WTC11 (cell line): ENCODE measurements around the gene NINL. TPM values are rescaled to one million over a fixed set of nuclear protein-coding genes. Genes with fewer than 3 reads are reported as not detected.

ENCODE experiments used
- ATAC-seq: fragments of 200-7000 bp; cut with Tn5 transposase; 2 replicates; pipeline ENCODE4 v1.10.0; 2021; ENCODE audit warnings: mild to moderate bottlenecking, moderate library complexity
- CTCF ChIA-PET: fragments of 300-600 bp; sonication (Branson Sonifier 250); formaldehyde crosslinking; loops from one replicate; lab custom pipeline; 2021; ENCODE audit warnings: antibody characterized with exemption; lab: Charles Lee
- POLR2A ChIA-PET: fragments of 350-600 bp; sonication (Branson Sonifier 250); formaldehyde crosslinking; loops from one replicate; lab custom pipeline; 2021; ENCODE audit warnings: antibody characterized with exemption; lab: Charles Lee
- DNase-seq: peaks from one replicate; pipeline ENCODE4 v3.0.0; 2021; ENCODE audit warnings: low spot score
- H3K27ac Mint-ChIP-seq: 2 replicates; pipeline ENCODE4 v1.8.0; 2021; ENCODE audit warnings: mixed read lengths
- H3K27me3 Mint-ChIP-seq: 2 replicates; pipeline ENCODE4 v1.8.0; 2021; ENCODE audit warnings: low read depth, mild to moderate bottlenecking, moderate library complexity, mixed read lengths
- H3K36me3 Mint-ChIP-seq: 2 replicates; pipeline ENCODE4 v1.8.0; 2021; ENCODE audit warnings: mixed read lengths
- H3K4me1 Mint-ChIP-seq: 2 replicates; pipeline ENCODE4 v1.8.0; 2022; ENCODE audit warnings: mixed read lengths
- H3K4me3 Mint-ChIP-seq: 2 replicates; pipeline ENCODE4 v1.8.0; 2021; ENCODE audit warnings: mild to moderate bottlenecking, moderate library complexity, mixed read lengths
- H3K9me3 Mint-ChIP-seq: 2 replicates; pipeline ENCODE4 v1.8.0; 2021; ENCODE audit warnings: mixed read lengths
- AFF4 ChIP-seq: sonication (generic); formaldehyde crosslinking; IDR thresholded peaks from 2 replicates; pipeline ENCODE4 v1.8.1; 2023; ENCODE audit warnings: mild to moderate bottlenecking, missing genetic modification reagents, borderline replicate concordance
- ARID4B ChIP-seq: sonication (generic); formaldehyde crosslinking; IDR thresholded peaks from 2 replicates; pipeline ENCODE4 v1.8.0; 2023; ENCODE audit warnings: missing genetic modification reagents, mild to moderate bottlenecking, borderline replicate concordance
- ATF1 ChIP-seq: sonication (generic); formaldehyde crosslinking; IDR thresholded peaks from 2 replicates; pipeline ENCODE4 v1.8.1; 2023; ENCODE audit warnings: mild to moderate bottlenecking, moderate library complexity, missing genetic modification reagents
- ATF2 ChIP-seq: sonication (generic); formaldehyde crosslinking; IDR thresholded peaks from 2 replicates; pipeline ENCODE4 v1.8.1; 2022; ENCODE audit warnings: low read depth, missing genetic modification reagents, borderline replicate concordance
- CTCF ChIP-seq: fragments of 200-600 bp; IDR thresholded peaks from 2 replicates; pipeline ENCODE4 v1.8.0; 2022; ENCODE audit warnings: antibody characterized with exemption
- ELF4 ChIP-seq: sonication (generic); formaldehyde crosslinking; IDR thresholded peaks from 2 replicates; pipeline ENCODE4 v1.8.1; 2022; ENCODE audit warnings: low read depth, mild to moderate bottlenecking, moderate library complexity, missing genetic modification reagents
- ETV6 ChIP-seq: sonication (generic); formaldehyde crosslinking; IDR thresholded peaks from 2 replicates; pipeline ENCODE4 v1.8.1; 2022; ENCODE audit warnings: mild to moderate bottlenecking, missing genetic modification reagents
- FOXK1 ChIP-seq: sonication (generic); formaldehyde crosslinking; IDR thresholded peaks from 2 replicates; pipeline ENCODE4 v1.8.0; 2022; ENCODE audit warnings: mild to moderate bottlenecking, moderate library complexity, missing genetic modification reagents
- FOXP1 ChIP-seq: sonication (generic); formaldehyde crosslinking; IDR thresholded peaks from 2 replicates; pipeline ENCODE4 v1.8.0; 2022; ENCODE audit warnings: missing genetic modification reagents, mild to moderate bottlenecking, moderate library complexity, borderline replicate concordance
- HMGA2 ChIP-seq: fragments of 250-450 bp; sonication (Bioruptor Pico); IDR thresholded peaks from 2 replicates; pipeline ENCODE4 v1.4.0; 2021; ENCODE audit warnings: mild to moderate bottlenecking, moderate library complexity
- MAX ChIP-seq: sonication (generic); formaldehyde crosslinking; IDR thresholded peaks from 2 replicates; pipeline ENCODE4 v1.8.0; 2022; ENCODE audit warnings: mild to moderate bottlenecking, missing genetic modification reagents
- NR1H2 ChIP-seq: sonication (generic); formaldehyde crosslinking; IDR thresholded peaks from 2 replicates; pipeline ENCODE4 v1.9.0; 2021; ENCODE audit warnings: mild to moderate bottlenecking, moderate library complexity, missing genetic modification reagents
- OVOL2 ChIP-seq: fragments of 250-450 bp; sonication (Bioruptor Pico); IDR thresholded peaks from 2 replicates; pipeline ENCODE4 v1.9.0; 2021; ENCODE audit warnings: mild to moderate bottlenecking, borderline replicate concordance
- PRDM15 ChIP-seq: sonication (generic); formaldehyde crosslinking; IDR thresholded peaks from 2 replicates; pipeline ENCODE4 v1.8.0; 2022; ENCODE audit warnings: missing genetic modification reagents
- RORB ChIP-seq: fragments of 250-450 bp; sonication (Bioruptor Pico); IDR thresholded peaks from 2 replicates; pipeline ENCODE4 v1.9.0; 2021; ENCODE audit warnings: mild to moderate bottlenecking
- TEAD4 ChIP-seq: sonication (generic); formaldehyde crosslinking; IDR thresholded peaks from 2 replicates; pipeline ENCODE4 v1.8.0; 2022; ENCODE audit warnings: mild to moderate bottlenecking, missing genetic modification reagents
- ZNF232 ChIP-seq: sonication (generic); formaldehyde crosslinking; IDR thresholded peaks from 2 replicates; pipeline ENCODE4 v1.8.0; 2022; ENCODE audit warnings: mild to moderate bottlenecking, missing genetic modification reagents
- total RNA-seq: library from RNA; stranded (reverse); gene quantifications from 3 replicates; pipeline ENCODE4 v1.2.3, GENCODE V29; 2021

The NINL gene
- total RNA-seq, 1 experiment from 2014 or later = 36.0 TPM

- peaks cover 3% of the 10 kb centered on the region; the same call in 1 of the 2 replicates for H3K4me1 Mint-ChIP-seq
- TF ChIP-seq FOXP1 (CRISPR knock-in tag) = no peak
- no peak for TF ChIP-seq OVOL2 (CRISPR knock-in tag)
- TF ChIP-seq CTCF = peak; percentile 58; the same call in 1 of the 2 replicates
- TF ChIP-seq AFF4 (CRISPR knock-in tag) = no peak
- no peak for TF ChIP-seq ATF2 (CRISPR knock-in tag)
- TF ChIP-seq ETV6 = no peak
- TF ChIP-seq FOXK1 (CRISPR knock-in tag) = no peak
- no peak for TF ChIP-seq RORB (CRISPR knock-in tag)
- 0 out of 2 replicates have a peak, but pooled peaks have one; percentile 51 for TF ChIP-seq ARID4B (CRISPR knock-in tag)
- no peak for TF ChIP-seq TEAD4 (CRISPR knock-in tag)
- 0 out of 2 replicates have a peak, but pooled peaks have one; percentile 32 for TF ChIP-seq MAX (CRISPR knock-in tag)
- TF ChIP-seq ELF4 = no peak
- TF ChIP-seq, all 79 proteins: peak for 3
- ATAC-seq (peak; percentile 97), DNase-seq (peak; percentile 77)
- peak overlapping the region; percentile 88 for H3K27ac Mint-ChIP-seq
- no peaks in the 10 kb centered on the region for H3K9me3 Mint-ChIP-seq
- H3K27me3 Mint-ChIP-seq = no peaks in the 10 kb centered on the region
- ChIA-PET POLR2A (no interaction called here), CTCF (interaction anchor here (0.6 to 1.9 kb wide), 29 partner anchors 9 to 225 kb away, joined by 3 to 14 read pairs (median 3); no protein-coding TSS in a partner anchor)
- peaks cover 34% of the 10 kb centered on the region for H3K36me3 Mint-ChIP-seq
- H3K4me3 Mint-ChIP-seq = no peak overlapping the region
Observed at GRCh38 chr20:25470045-25470444, 115.3 kb downstream of the NINL start.

GRCh38 chr20:25469558-25469957 lies 115.8 kb downstream of the NINL start:
- ATAC-seq = no peak; the same call in 1 of the 2 replicates
- ChIA-PET CTCF (interaction anchor here (0.8 to 1.9 kb wide), 13 partner anchors 12 to 225 kb away, joined by 3 to 14 read pairs (median 4); no protein-coding TSS in a partner anchor), POLR2A (no interaction called here)
- peaks cover 39% of the 10 kb centered on the region for H3K36me3 Mint-ChIP-seq
- no peak overlapping the region for H3K4me3 Mint-ChIP-seq
- H3K27me3 Mint-ChIP-seq = no peaks in the 10 kb centered on the region; the same call in 1 of the 2 replicates
- peak overlapping the region; percentile 88 for H3K27ac Mint-ChIP-seq
- TF ChIP-seq PRDM15 (CRISPR knock-in tag) (no peak), ZNF232 (no peak), HMGA2 (CRISPR knock-in tag) (no peak), NR1H2 (CRISPR knock-in tag) (no peak), ATF1 (CRISPR knock-in tag) (no peak)
- TF ChIP-seq, all 79 proteins: peak for 0
- Mint-ChIP-seq H3K9me3 (no peaks in the 10 kb centered on the region), H3K4me1 (peaks cover 3% of the 10 kb centered on the region; the same call in 1 of the 2 replicates)
- DNase-seq = no peak
